IMR-90 (cell line): Measurements from ENCODE around the gene MRTFA.

Source experiments
- CHD1 ChIP-seq: IDR thresholded peaks from 2 replicates; pipeline ENCODE4 v1.6.1; 2012; ENCODE audit warnings: low read depth, low read length, improper control_type of control experiment
- CTCF ChIP-seq: conservative IDR thresholded peaks from 2 replicates; pipeline ENCODE4 v1.5.1; 2012; ENCODE audit warnings: mild to moderate bottlenecking, low read depth, low read length, improper control_type of control experiment
- NFE2L2 ChIP-seq: fragments of 150-350 bp; IDR thresholded peaks from 2 replicates; pipeline ENCODE4 v1.6.1; 2016; ENCODE audit warnings: low read depth, mild to moderate bottlenecking, low read length
- POLR2A ChIP-seq: IDR thresholded peaks from 2 replicates; pipeline ENCODE4 v1.6.1; 2012; ENCODE audit warnings: mild to moderate bottlenecking, low read depth, low read length

- no peak for TF ChIP-seq NFE2L2
- no peak for TF ChIP-seq POLR2A
- TF ChIP-seq CTCF: no peak
- no peak for TF ChIP-seq CHD1
Observed at GRCh38 chr22:40395607-40396006, 240.9 kb downstream of the MRTFA start.
